IMR-90 (cell line): ENCODE measurements around the gene HPCAL4. TPM values are rescaled to one million over a fixed set of nuclear protein-coding genes. Genes with fewer than 3 reads are reported as not detected.

Experiments
- ATAC-seq: fragments of 200-7000 bp; cut with Tn5 transposase; 2 replicates; pipeline ENCODE4 v1.9.1; 2020; ENCODE audit warnings: low read depth, mild to moderate bottlenecking, moderate library complexity
- BruUV-seq: library from RNA; stranded (reverse); fragments of 400-500 nt; replicated peaks from 2 replicates; lab custom pipeline; 2021; lab: Mats Ljungman, UMichigan
- CTCF ChIA-PET: fragments of 300-600 bp; formaldehyde crosslinking; extraction: SDS; loops from one replicate; lab custom pipeline; 2021; ENCODE audit warnings: antibody characterized with exemption; lab: Yijun Ruan, JAX
- POLR2A ChIA-PET: fragments of 300-600 bp; sonication (Branson Sonifier 250); formaldehyde crosslinking; loops from one replicate; lab custom pipeline; 2022; ENCODE audit warnings: antibody characterized with exemption; ENCODE audit not compliant: unreplicated experiment; lab: Charles Lee
- DNase-seq: peaks from one replicate; pipeline ENCODE4 v3.0.0; 2013
- H2AFZ ChIP-seq: replicated peaks from 2 replicates; pipeline ENCODE3; 2013; ENCODE audit warnings: low read length, mild to moderate bottlenecking; ENCODE audit not compliant: poor library complexity
- H2AK5ac ChIP-seq: 2 replicates; pipeline ENCODE4 v1.6.1; 2013; ENCODE audit warnings: low read depth, low read length, inconsistent platforms
- H2AK9ac ChIP-seq: replicated peaks from 2 replicates; pipeline ENCODE3; 2013; ENCODE audit warnings: mild to moderate bottlenecking, low read depth, low read length, moderate library complexity; ENCODE audit not compliant: poor library complexity
- H2BK120ac ChIP-seq: 2 replicates; pipeline ENCODE4 v1.6.1; 2013; ENCODE audit warnings: low read depth, low read length, inconsistent platforms
- H2BK15ac ChIP-seq: 3 replicates; pipeline ENCODE4 v1.6.1; 2013; ENCODE audit warnings: low read depth, low read length, inconsistent platforms
- H2BK20ac ChIP-seq: 2 replicates; pipeline ENCODE4 v1.6.1; 2013; ENCODE audit warnings: low read depth, mild to moderate bottlenecking, inconsistent platforms, low read length, moderate library complexity
- H2BK5ac ChIP-seq: 2 replicates; pipeline ENCODE4 v1.6.1; 2013; ENCODE audit warnings: mild to moderate bottlenecking, low read depth, low read length, inconsistent platforms; ENCODE audit not compliant: poor library complexity, severe bottlenecking
- H3K14ac ChIP-seq: replicated peaks from 2 replicates; pipeline ENCODE4 v1.6.1; 2013; ENCODE audit warnings: low read depth, low read length, inconsistent platforms
- H3K18ac ChIP-seq: 2 replicates; pipeline ENCODE4 v1.6.1; 2013; ENCODE audit warnings: low read depth, low read length, control low read depth
- H3K23ac ChIP-seq: 2 replicates; pipeline ENCODE4 v1.6.1; 2013; ENCODE audit warnings: low read depth, low read length, inconsistent platforms
- H3K27ac ChIP-seq: 2 replicates; pipeline ENCODE4 v1.5.1; 2013; ENCODE audit warnings: mild to moderate bottlenecking, control low read depth, low read length; ENCODE audit not compliant: insufficient read depth
- H3K27me3 ChIP-seq: 2 replicates; pipeline ENCODE4 v1.6.1; 2013; ENCODE audit warnings: low read length; ENCODE audit not compliant: control insufficient read depth, insufficient read depth
- H3K36me3 ChIP-seq: 2 replicates; pipeline ENCODE4 v1.6.1; 2013; ENCODE audit warnings: low read length, mixed read lengths; ENCODE audit not compliant: control insufficient read depth, insufficient read depth
- H3K4ac ChIP-seq: 2 replicates; pipeline ENCODE4 v1.6.1; 2013; ENCODE audit warnings: low read depth, low read length, inconsistent platforms
- H3K4me1 ChIP-seq: 2 replicates; pipeline ENCODE4 v1.6.1; 2013; ENCODE audit warnings: low read length, mixed read lengths; ENCODE audit not compliant: control insufficient read depth, insufficient read depth
- H3K4me2 ChIP-seq: 2 replicates; pipeline ENCODE4 v1.6.1; 2013; ENCODE audit warnings: low read depth, mild to moderate bottlenecking, control low read depth, low read length, moderate library complexity
- H3K4me3 ChIP-seq: 2 replicates; pipeline ENCODE4 v1.5.1; 2013; ENCODE audit warnings: low read depth, mild to moderate bottlenecking, control low read depth, low read length, moderate library complexity; ENCODE audit not compliant: insufficient read depth
- H3K56ac ChIP-seq: 2 replicates; pipeline ENCODE4 v1.6.1; 2013; ENCODE audit warnings: low read length, inconsistent platforms; ENCODE audit not compliant: insufficient read depth; ENCODE audit errors: extremely low read depth
- H3K79me1 ChIP-seq, 2 experiments: 2 replicates each; pipeline ENCODE4 v1.6.1; 2013; ENCODE audit warnings: low read length in 2 of 2, inconsistent platforms in 1 of 2, low read depth in 1 of 2
- H3K9ac ChIP-seq: 2 replicates; pipeline ENCODE4 v1.6.1; 2013; ENCODE audit warnings: low read depth, low read length, control low read depth
- H3K9me1 ChIP-seq: 2 replicates; pipeline ENCODE4 v1.6.1; 2013; ENCODE audit warnings: low read length, inconsistent platforms; ENCODE audit not compliant: insufficient read depth
- H3K9me3 ChIP-seq: 2 replicates; pipeline ENCODE4 v1.6.1; 2013; ENCODE audit warnings: low read length; ENCODE audit not compliant: control insufficient read depth, insufficient read depth
- H4K20me1 ChIP-seq: 2 replicates; pipeline ENCODE4 v1.6.1; 2013; ENCODE audit warnings: low read length, inconsistent platforms; ENCODE audit not compliant: insufficient read depth
- H4K5ac ChIP-seq: 2 replicates; pipeline ENCODE4 v1.6.1; 2013; ENCODE audit warnings: mild to moderate bottlenecking, low read depth, low read length, control low read depth
- H4K8ac ChIP-seq, 2 experiments: 2 replicates each; pipeline ENCODE4 v1.6.1; 2013; ENCODE audit warnings: low read depth in 2 of 2, low read length in 2 of 2, control low read depth in 1 of 2, inconsistent platforms in 1 of 2
- H4K91ac ChIP-seq: 2 replicates; pipeline ENCODE4 v1.6.1; 2013; ENCODE audit warnings: low read depth, low read length, inconsistent platforms; ENCODE audit not compliant: insufficient read depth
- CHD1 ChIP-seq: IDR thresholded peaks from 2 replicates; pipeline ENCODE4 v1.6.1; 2012; ENCODE audit warnings: low read depth, low read length, improper control_type of control experiment
- MAZ ChIP-seq: IDR thresholded peaks from 2 replicates; pipeline ENCODE4 v1.6.1; 2012; ENCODE audit warnings: low read depth, mild to moderate bottlenecking, low read length, improper control_type of control experiment, moderate library complexity, borderline replicate concordance
- MXI1 ChIP-seq: IDR thresholded peaks from 2 replicates; pipeline ENCODE4 v1.6.1; 2012; ENCODE audit warnings: low read depth, mild to moderate bottlenecking, low read length, moderate library complexity, borderline replicate concordance
- NFE2L2 ChIP-seq: fragments of 150-350 bp; IDR thresholded peaks from 2 replicates; pipeline ENCODE4 v1.6.1; 2016; ENCODE audit warnings: low read depth, mild to moderate bottlenecking, low read length
- RCOR1 ChIP-seq: IDR thresholded peaks from 2 replicates; pipeline ENCODE4 v1.6.1; 2012; ENCODE audit warnings: mild to moderate bottlenecking, low read length, improper control_type of control experiment; ENCODE audit not compliant: insufficient replicate concordance
- WGBS, 2 experiments: methylation state at CpG; one replicate each; pipeline versions ENCODE4 v1.1.5 to v1.1.7; 2013; ENCODE audit warnings: missing lambda C conversion rate in 2 of 2; ENCODE audit not compliant: insufficient read length in 1 of 2; ENCODE audit errors: extremely low coverage in 2 of 2; 5-methylcytosine and 5-hydroxymethylcytosine counted together
- dilution Hi-C: fragments of 300-500 bp; cut with HindIII; formaldehyde crosslinking; loops from one replicate; pipeline ENCODE4 v1.14.3; 2018; ENCODE audit warnings: low sequenced_read_pairs; ENCODE audit not compliant: unreplicated experiment
- in situ Hi-C: fragments of 300-500 bp; cut with MboI; formaldehyde crosslinking; loops from 3 replicates; pipeline ENCODE4 v1.14.3; 2019; ENCODE audit warnings: low sequenced_read_pairs, inconsistent platforms, mixed read lengths
- intact Hi-C: fragments of 100-400 bp; cut with micrococcal nuclease; formaldehyde crosslinking; loops from 2 replicates; pipeline ENCODE4 v1.10.0; 2022
- polyA plus RNA-seq, 3 experiments: library from polyadenylated mRNA; depleted of rRNA; stranded (reverse); fragments of >200 nt; gene quantifications; 2 replicates each; pipeline ENCODE4 v1.2.3, GENCODE V29; 2012; ENCODE audit warnings: low replicate concordance in 1 of 3
- total RNA-seq: library from RNA; depleted of rRNA; stranded (reverse); fragments of >200 nt; gene quantifications from 2 replicates; pipeline ENCODE4 v1.2.3, GENCODE V29; 2012
- TF ChIP-seq, protein P1 (sequence below): fragments of 150-350 bp; IDR thresholded peaks from 2 replicates; pipeline ENCODE4 v1.6.1; 2017; ENCODE audit warnings: mild to moderate bottlenecking, antibody characterized with exemption, low read length, low read depth

HPCAL4 gene
- total and polyA plus RNA-seq, 2 of the 4 experiments (the other 2 are of a cell fraction): 0.02 TPM; not detected in 1

DNA sequence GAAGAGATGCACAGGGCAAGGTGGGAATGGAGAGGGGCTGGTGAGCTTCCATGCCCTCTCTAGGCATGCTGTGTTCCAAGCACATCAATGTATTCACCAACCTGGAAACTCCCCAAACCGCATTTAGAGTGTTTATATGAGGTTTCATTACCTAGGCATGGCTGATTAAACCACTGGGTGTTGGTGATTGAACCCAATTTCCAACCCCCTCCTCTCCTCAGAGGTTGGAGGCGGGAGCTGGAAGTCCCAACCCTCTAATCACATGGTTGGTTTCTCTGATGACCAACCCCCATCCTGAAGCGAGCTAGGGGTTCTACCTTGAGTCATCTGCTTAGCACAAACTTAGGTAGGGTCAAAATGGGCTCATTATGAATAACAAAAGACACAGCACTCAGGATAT is 44.5 kb upstream of the HPCAL4 start:
- no TSS peak for BruUV-seq
- DNase-seq (no peak), ATAC-seq (no peak)
- Histone ChIP-seq H3K14ac (no peak overlapping the region), H3K4ac (no peak overlapping the region), H3K4me2 (no peak overlapping the region), H3K23ac (no peak overlapping the region), H3K9me1 (peaks cover 7% of the 10 kb centered on the region), H2BK120ac (no peak overlapping the region), H3K18ac (no peak overlapping the region), H3K27ac (no peak overlapping the region), H3K9ac (no peak overlapping the region), H4K20me1 (no peaks in the 10 kb centered on the region), H4K91ac (no peak overlapping the region), H2AK5ac (no peak overlapping the region), H2BK5ac (no peak overlapping the region), H3K4me3 (no peak overlapping the region), H4K8ac (no peak overlapping the region), H2BK15ac (no peak overlapping the region), H2AFZ (no peak overlapping the region), H3K79me1 (peaks cover 13 to 23% of the 10 kb centered on the region in 2 experiments), H3K27me3 (peaks cover 22% of the 10 kb centered on the region), H3K4me1 (peaks cover 5% of the 10 kb centered on the region; the same call in 1 of the 2 replicates), H3K56ac (no peak overlapping the region), H3K36me3 (no peaks in the 10 kb centered on the region; the same call in 1 of the 2 replicates), H3K9me3 (no peaks in the 10 kb centered on the region), H4K5ac (no peak overlapping the region), H2AK9ac (no peak overlapping the region), H2BK20ac (no peak overlapping the region)
- in situ Hi-C loops: no loop called here
- no CpG with 5 or more reads among the region's 3 CpGs for WGBS, 2 experiments
- no peak for TF ChIP-seq MXI1
- no peak for TF ChIP-seq CHD1
- TF ChIP-seq RCOR1: no peak
- TF ChIP-seq NFE2L2: no peak
- TF ChIP-seq, protein P1, sequence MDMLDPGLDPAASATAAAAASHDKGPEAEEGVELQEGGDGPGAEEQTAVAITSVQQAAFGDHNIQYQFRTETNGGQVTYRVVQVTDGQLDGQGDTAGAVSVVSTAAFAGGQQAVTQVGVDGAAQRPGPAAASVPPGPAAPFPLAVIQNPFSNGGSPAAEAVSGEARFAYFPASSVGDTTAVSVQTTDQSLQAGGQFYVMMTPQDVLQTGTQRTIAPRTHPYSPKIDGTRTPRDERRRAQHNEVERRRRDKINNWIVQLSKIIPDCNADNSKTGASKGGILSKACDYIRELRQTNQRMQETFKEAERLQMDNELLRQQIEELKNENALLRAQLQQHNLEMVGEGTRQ: no peak
- TF ChIP-seq MAZ: no peak
- intact Hi-C loops: no loop called here
- dilution Hi-C loops: no loop called here
- POLR2A ChIA-PET: no interaction called here
- CTCF ChIA-PET: no interaction called here
